Muscle of leg (tissue), 11 donors: ENCODE results near the gene OTOS. TPM values are rescaled to one million over a fixed set of nuclear protein-coding genes. Genes with fewer than 3 reads are reported as not detected.

Experiments used
- DNase-seq: peaks from one replicate; pipeline ENCODE4 v3.0.0; 2013
- H3K27ac ChIP-seq: one replicate; pipeline ENCODE4 v1.5.1; 2013; ENCODE audit warnings: mild to moderate bottlenecking, low read length, control low read depth
- H3K27me3 ChIP-seq: one replicate; pipeline ENCODE4 v1.6.1; 2013; ENCODE audit warnings: low read length; ENCODE audit not compliant: control insufficient read depth, insufficient read depth
- H3K36me3 ChIP-seq: one replicate; pipeline ENCODE4 v1.6.1; 2013; ENCODE audit warnings: low read length; ENCODE audit not compliant: control insufficient read depth, insufficient read depth
- H3K4me1 ChIP-seq: one replicate; pipeline ENCODE4 v1.6.1; 2013; ENCODE audit warnings: low read length; ENCODE audit not compliant: control insufficient read depth, insufficient read depth
- H3K4me3 ChIP-seq: one replicate; pipeline ENCODE4 v1.5.1; 2013; ENCODE audit warnings: low read length, control low read depth
- H3K9me3 ChIP-seq: replicated peaks from 2 replicates; pipeline ENCODE4 v1.6.1; 2013; ENCODE audit warnings: low read depth, low read length; ENCODE audit not compliant: control insufficient read depth
- WGBS: methylation state at CpG from one replicate; pipeline ENCODE4 v1.1.5; 2013; ENCODE audit warnings: missing lambda C conversion rate; ENCODE audit not compliant: insufficient coverage; 5-methylcytosine and 5-hydroxymethylcytosine counted together
- polyA plus RNA-seq, 8 donors: library from polyadenylated mRNA; unstranded; fragments of 120-200 nt; gene quantifications; one replicate each; pipeline versions ENCODE4 v1.2.1 to v1.2.3, GENCODE V29; 2013; ENCODE audit warnings: inconsistent platforms in 1 of 8, low replicate concordance in 1 of 8; ENCODE audit not compliant: insufficient read length in 8 of 8, insufficient read depth in 1 of 8
- total RNA-seq: library from RNA; stranded (reverse); fragments of 120-200 nt; gene quantifications from one replicate; pipeline ENCODE4 v1.2.4, GENCODE V29; 2013

The OTOS gene
- total and polyA plus RNA-seq, 9 donors, result not detected

DNA sequence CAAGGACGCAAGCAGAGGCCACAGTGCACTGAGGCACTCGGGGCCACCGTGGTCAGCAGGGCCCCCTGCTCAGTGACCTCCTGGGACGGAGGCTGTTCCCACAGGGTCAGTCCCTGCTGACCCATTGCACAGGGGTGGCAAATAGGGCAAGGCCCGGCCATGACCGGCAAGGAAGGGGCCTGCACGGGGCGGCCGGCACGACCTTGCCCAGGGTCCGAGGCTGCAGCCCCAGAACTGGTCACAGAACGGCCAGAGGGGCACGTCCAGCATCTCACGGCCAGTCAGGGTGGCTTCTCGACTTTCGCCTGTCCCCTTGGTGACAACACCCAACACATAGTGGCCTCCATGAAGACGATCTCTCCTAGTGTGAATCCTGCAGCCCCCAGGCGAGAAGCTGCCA, 27.6 kb upstream of the OTOS start:
- DNase-seq, result no peak
- Histone ChIP-seq H3K36me3 (no peaks in the 10 kb centered on the region), H3K27ac (no peak overlapping the region), H3K4me1 (peaks cover 3% of the 10 kb centered on the region), H3K9me3 (no peaks in the 10 kb centered on the region), H3K27me3 (peaks cover 15% of the 10 kb centered on the region), H3K4me3 (no peak overlapping the region)
- WGBS, result 90% methylated on average over 15 of the region's 18 CpGs

DNA sequence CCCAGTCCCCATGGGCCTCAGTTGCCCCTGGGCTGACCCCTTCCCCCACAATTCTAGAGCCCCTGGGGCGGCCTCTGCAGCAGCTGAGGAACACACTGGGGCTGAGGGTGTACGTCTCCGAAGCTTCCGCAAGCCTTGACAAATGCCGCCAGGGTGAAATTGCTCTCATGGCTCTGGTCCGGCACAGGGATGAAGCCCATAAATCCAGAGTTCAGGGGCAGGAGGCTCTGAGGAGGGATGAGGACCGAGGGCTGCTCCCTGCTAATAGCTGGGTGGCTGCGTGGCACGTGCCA, 27.1 kb upstream of the OTOS start:
- H3K4me1 ChIP-seq, result peaks cover 3% of the 10 kb centered on the region
- H3K9me3 ChIP-seq, result no peaks in the 10 kb centered on the region
- no peak overlapping the region for H3K4me3 ChIP-seq
- H3K27ac ChIP-seq, result no peak overlapping the region
- WGBS, result 68% methylated on average over 9 of the region's 9 CpGs
- H3K36me3 ChIP-seq, result no peaks in the 10 kb centered on the region
- peaks cover 15% of the 10 kb centered on the region for H3K27me3 ChIP-seq
- DNase-seq, result no peak

DNA sequence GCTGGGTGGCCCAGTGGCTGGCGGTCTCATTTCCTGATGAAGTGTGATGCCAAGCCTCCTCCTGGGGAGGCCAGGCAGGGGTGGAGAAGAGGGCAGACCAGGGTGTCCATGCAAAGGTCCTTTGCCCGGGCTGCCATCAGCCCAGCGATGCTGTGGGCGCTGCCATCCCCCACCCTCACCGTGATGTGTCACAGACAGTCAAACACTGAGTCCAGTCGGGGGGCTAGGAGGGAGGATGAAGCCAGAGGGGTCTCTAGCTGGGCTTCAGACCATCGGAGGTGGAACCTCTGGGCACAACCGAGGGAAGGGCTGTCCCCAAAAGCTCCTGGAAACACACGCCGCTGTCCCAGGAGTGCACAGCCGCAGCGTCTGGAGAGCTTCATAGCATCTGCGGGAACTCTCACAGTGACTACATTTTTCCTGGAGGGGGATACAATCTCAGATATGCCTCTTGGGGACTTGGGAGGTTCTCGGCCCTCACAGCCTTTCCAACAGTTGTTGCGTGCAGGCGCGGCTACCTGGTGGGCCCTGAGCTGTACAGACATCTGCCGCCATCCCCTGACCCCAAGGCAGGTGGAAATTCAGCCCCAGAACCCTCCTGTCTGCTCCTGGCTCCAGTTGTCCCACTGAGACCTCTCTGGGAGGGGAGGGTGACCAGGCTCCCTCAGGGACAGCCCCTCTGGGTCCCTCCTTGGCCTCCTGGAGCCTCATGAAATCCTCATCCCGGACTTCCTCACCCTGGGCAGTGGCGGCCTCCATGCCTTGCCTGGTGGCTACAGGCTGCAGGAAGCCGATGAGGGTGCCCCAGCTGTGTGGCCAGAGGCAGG, 26.5 kb upstream of the OTOS start:
- H3K4me1 ChIP-seq, result peaks cover 3% of the 10 kb centered on the region
- no peaks in the 10 kb centered on the region for H3K9me3 ChIP-seq
- 75% methylated on average over 18 of the region's 21 CpGs for WGBS
- no peak overlapping the region for H3K4me3 ChIP-seq
- no peak for DNase-seq
- H3K27me3 ChIP-seq, result peaks cover 13% of the 10 kb centered on the region
- H3K27ac ChIP-seq, result no peak overlapping the region
- H3K36me3 ChIP-seq, result no peaks in the 10 kb centered on the region

DNA sequence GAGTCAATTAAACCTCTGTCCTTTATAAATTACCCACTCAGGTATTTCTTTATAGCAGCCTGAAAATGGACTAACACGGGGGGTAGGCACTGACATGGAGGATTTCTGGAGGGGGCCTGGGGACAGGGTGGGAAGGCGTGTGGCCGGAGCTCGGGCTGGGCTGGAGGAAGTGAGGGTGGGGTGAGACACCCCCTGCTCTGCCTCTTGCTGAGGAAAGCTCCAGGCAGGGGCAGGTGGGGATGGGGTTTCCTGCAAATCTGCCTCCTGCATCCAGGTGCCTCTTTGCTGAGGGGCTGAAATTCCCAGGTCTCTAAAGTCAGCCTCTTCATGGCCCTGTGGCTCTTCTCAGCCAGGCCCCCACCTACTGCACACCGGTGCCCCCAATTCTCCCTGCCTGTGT, 25.7 kb upstream of the OTOS start:
- H3K36me3 ChIP-seq, result no peaks in the 10 kb centered on the region
- no peaks in the 10 kb centered on the region for H3K9me3 ChIP-seq
- no peak for DNase-seq
- peaks cover 8% of the 10 kb centered on the region for H3K27me3 ChIP-seq
- WGBS, result 55% methylated on average over 3 of the region's 5 CpGs
- H3K27ac ChIP-seq, result no peak overlapping the region
- peaks cover 3% of the 10 kb centered on the region for H3K4me1 ChIP-seq
- no peak overlapping the region for H3K4me3 ChIP-seq

- Histone ChIP-seq H3K4me1 (peaks cover 3% of the 10 kb centered on the region), H3K36me3 (no peaks in the 10 kb centered on the region), H3K27me3 (peaks cover 8% of the 10 kb centered on the region), H3K9me3 (no peaks in the 10 kb centered on the region), H3K4me3 (no peak overlapping the region), H3K27ac (no peak overlapping the region)
- DNase-seq, result no peak
- WGBS, result no CpG with 5 or more reads among the region's 4 CpGs
Measured at GRCh38 chr2:240165661-240166060, 25.2 kb upstream of the OTOS start.

DNA sequence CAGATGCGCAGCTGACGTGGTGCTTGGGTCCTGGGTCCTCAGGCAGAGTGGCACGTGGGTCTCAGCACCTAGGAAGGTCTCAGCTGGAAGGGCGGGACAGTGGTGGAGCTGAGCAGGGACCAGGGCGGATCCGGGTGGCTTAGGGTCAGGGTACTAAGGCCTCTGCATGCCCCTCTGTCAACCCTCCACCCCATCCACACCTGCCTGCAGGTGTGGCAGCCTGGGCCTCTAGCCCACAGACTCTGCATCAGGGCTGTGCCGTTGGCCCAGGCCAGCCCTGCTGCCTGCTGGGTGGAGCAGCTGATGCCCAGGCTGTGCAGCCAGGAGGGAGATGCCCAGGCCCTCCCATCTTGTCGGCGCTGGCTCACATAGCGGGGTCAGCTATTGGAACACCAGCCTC, 24.6 kb upstream of the OTOS start:
- WGBS, result 84% methylated on average over 7 of the region's 10 CpGs
- DNase-seq, result no peak
- Histone ChIP-seq H3K4me3 (no peak overlapping the region), H3K4me1 (no peaks in the 10 kb centered on the region), H3K36me3 (no peaks in the 10 kb centered on the region), H3K9me3 (no peaks in the 10 kb centered on the region), H3K27me3 (peaks cover 8% of the 10 kb centered on the region), H3K27ac (no peak overlapping the region)

- Histone ChIP-seq H3K36me3 (no peaks in the 10 kb centered on the region), H3K27me3 (peaks cover 8% of the 10 kb centered on the region), H3K4me3 (no peak overlapping the region), H3K4me1 (no peaks in the 10 kb centered on the region), H3K27ac (no peak overlapping the region), H3K9me3 (no peaks in the 10 kb centered on the region)
- WGBS, result 63% methylated on average over 4 of the region's 5 CpGs
- DNase-seq, result no peak
Measured at GRCh38 chr2:240164586-240164985, 24.1 kb upstream of the OTOS start.

- no peaks in the 10 kb centered on the region for H3K9me3 ChIP-seq
- no peak overlapping the region for H3K27ac ChIP-seq
- H3K4me1 ChIP-seq, result no peaks in the 10 kb centered on the region
- DNase-seq, result no peak
- H3K27me3 ChIP-seq, result peaks cover 8% of the 10 kb centered on the region
- 90% methylated on average over 4 of the region's 4 CpGs for WGBS
- H3K4me3 ChIP-seq, result no peak overlapping the region
- no peaks in the 10 kb centered on the region for H3K36me3 ChIP-seq
Measured at GRCh38 chr2:240163844-240164574, 23.6 kb upstream of the OTOS start.

- peaks cover 8% of the 10 kb centered on the region for H3K27me3 ChIP-seq
- no peaks in the 10 kb centered on the region for H3K4me1 ChIP-seq
- no peaks in the 10 kb centered on the region for H3K9me3 ChIP-seq
- H3K27ac ChIP-seq, result no peak overlapping the region
- no peak for DNase-seq
- H3K36me3 ChIP-seq, result no peaks in the 10 kb centered on the region
- H3K4me3 ChIP-seq, result no peak overlapping the region
- 71% methylated on average over 11 of the region's 16 CpGs for whole genome bisulfite sequencing
Measured at GRCh38 chr2:240162939-240163714, 22.7 kb upstream of the OTOS start.

DNA sequence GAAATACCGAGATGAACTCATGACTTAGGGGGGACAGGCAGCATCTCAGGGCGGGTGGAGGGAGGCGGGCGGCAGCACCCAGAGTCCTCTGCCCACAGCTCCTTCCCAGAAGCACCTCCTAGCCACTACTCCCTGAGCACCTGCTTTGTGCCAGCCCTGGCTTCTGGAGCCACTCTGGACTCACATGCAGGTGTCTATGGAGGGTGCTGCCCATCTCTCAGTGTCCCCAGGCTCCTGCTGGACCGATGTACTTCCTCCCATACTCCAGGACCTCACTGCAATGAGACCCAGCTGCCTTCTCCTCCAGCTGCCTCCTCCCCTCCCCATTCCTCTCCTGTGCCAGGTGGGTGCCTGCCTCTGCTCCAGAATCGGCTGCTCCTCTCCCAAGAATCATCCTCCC, 22.1 kb upstream of the OTOS start:
- 40% methylated on average over 2 of the region's 6 CpGs for WGBS
- DNase-seq, result no peak

More for the DNA sequence above, 22.1 kb upstream of the OTOS start:
- Histone ChIP-seq H3K4me1 (no peaks in the 10 kb centered on the region), H3K4me3 (no peak overlapping the region), H3K27ac (no peak overlapping the region), H3K36me3 (no peaks in the 10 kb centered on the region), H3K27me3 (peaks cover 8% of the 10 kb centered on the region), H3K9me3 (no peaks in the 10 kb centered on the region)
